ENCODE data around the gene DCAF4. TPM values are rescaled to one million over a fixed set of nuclear protein-coding genes. Genes with fewer than 3 reads are reported as not detected.

The DCAF4 gene
- total RNA-seq, 4 donors from 2014 or later, result 9.0 to 22.6 (median 19.8) TPM

DNA sequence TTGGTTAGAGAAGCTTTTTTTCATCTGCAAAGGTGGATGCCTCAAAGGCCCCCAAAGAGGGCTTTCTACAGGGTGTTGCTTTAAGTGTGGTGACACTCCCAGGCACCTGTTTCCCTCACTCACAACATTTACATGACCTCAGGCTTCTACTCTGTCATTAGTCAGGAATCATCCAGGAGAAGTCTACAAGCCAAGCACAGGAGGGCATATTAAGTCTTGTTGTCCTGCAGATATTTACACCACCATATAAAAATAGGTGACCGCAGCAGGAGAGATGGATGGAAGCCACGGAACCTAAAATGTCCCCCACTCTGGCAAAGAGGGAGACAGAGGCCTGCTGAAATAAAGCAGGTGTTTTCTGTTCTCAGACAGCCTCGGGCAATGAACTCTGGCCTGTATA lies 24.9 kb upstream of the DCAF4 start:
- no peak for ATAC-seq
- WGBS, 2 donors (ENCODE audit: low coverage in 1 of 2), result 100% methylated on average over 1 of the region's 3 CpGs; no CpG with 5 or more reads in 1 of the 2 donors
- Histone ChIP-seq H3K4me3 (no peak overlapping the region), H3K27ac (no peak overlapping the region), H3K27me3 (no peaks in the 10 kb centered on the region), H3K4me1 (no peaks in the 10 kb centered on the region), H3K9me3 (no peaks in the 10 kb centered on the region), H3K36me3 (no peaks in the 10 kb centered on the region)
- TF ChIP-seq, protein P1, sequence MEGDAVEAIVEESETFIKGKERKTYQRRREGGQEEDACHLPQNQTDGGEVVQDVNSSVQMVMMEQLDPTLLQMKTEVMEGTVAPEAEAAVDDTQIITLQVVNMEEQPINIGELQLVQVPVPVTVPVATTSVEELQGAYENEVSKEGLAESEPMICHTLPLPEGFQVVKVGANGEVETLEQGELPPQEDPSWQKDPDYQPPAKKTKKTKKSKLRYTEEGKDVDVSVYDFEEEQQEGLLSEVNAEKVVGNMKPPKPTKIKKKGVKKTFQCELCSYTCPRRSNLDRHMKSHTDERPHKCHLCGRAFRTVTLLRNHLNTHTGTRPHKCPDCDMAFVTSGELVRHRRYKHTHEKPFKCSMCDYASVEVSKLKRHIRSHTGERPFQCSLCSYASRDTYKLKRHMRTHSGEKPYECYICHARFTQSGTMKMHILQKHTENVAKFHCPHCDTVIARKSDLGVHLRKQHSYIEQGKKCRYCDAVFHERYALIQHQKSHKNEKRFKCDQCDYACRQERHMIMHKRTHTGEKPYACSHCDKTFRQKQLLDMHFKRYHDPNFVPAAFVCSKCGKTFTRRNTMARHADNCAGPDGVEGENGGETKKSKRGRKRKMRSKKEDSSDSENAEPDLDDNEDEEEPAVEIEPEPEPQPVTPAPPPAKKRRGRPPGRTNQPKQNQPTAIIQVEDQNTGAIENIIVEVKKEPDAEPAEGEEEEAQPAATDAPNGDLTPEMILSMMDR (IDR thresholded peaks at IDR 0.05), result no peak
- TF ChIP-seq POLR2A (IDR thresholded peaks at IDR 0.05) (no peak), POLR2AphosphoS5 (IDR thresholded peaks at IDR 0.05) (no peak), EP300 (IDR thresholded peaks at IDR 0.05) (no peak)

- 92% methylated on average over 5 of the region's 5 CpGs for WGBS, 2 donors (ENCODE audit: low coverage in 1 of 2)
- Histone ChIP-seq H3K27me3 (no peaks in the 10 kb centered on the region), H3K4me3 (no peak overlapping the region), H3K36me3 (no peaks in the 10 kb centered on the region), H3K27ac (no peak overlapping the region), H3K9me3 (no peaks in the 10 kb centered on the region), H3K4me1 (peaks cover 0 to 7% (median 0%) of the 10 kb centered on the region in 3 donors)
- no peak for ATAC-seq
- TF ChIP-seq, protein P1 (IDR thresholded peaks at IDR 0.05), result no peak
- TF ChIP-seq POLR2A (IDR thresholded peaks at IDR 0.05), result no peak
- no peak for TF ChIP-seq EP300 (IDR thresholded peaks at IDR 0.05)
- no peak for TF ChIP-seq POLR2AphosphoS5 (IDR thresholded peaks at IDR 0.05)
These were observed 23.3 kb upstream of the DCAF4 start for GRCh38 chr14:72902801-72903530.

- WGBS, 2 donors (ENCODE audit: low coverage in 1 of 2), result 67 to 100% methylated on average over 1 of the region's 1 CpG
These were observed 22.5 kb upstream of the DCAF4 start for GRCh38 chr14:72903716-72904115.

DNA sequence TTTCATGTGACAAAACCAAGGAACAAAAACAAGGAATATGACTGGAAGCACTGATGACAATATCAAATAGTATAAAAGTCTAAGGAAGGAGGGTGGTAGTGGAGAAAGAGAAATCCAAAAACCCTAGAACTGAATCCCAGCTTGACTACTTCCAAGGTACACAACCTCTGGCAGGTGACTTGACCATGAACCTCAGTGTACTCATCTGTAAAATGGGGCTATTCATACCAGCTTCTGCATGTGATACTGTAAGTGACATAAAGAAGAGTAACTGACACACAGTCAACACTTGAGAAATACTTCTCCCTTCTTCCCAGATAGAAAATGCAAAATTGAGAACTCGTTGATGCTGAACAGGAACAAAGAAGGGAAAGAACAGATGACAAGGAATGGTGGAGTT lies 22.0 kb upstream of the DCAF4 start:
- H3K4me3 ChIP-seq, result no peak overlapping the region
- H3K36me3 ChIP-seq, result no peaks in the 10 kb centered on the region
- H3K27ac ChIP-seq, result no peak overlapping the region
- peaks cover 0 to 19% (median 0%) of the 10 kb centered on the region in 3 donors for H3K4me1 ChIP-seq
- no peaks in the 10 kb centered on the region for H3K9me3 ChIP-seq
- TF ChIP-seq POLR2AphosphoS5 (IDR thresholded peaks at IDR 0.05) (no peak), POLR2A (IDR thresholded peaks at IDR 0.05) (no peak)
- 77% methylated on average over 1 of the region's 1 CpG; no CpG with 5 or more reads in 1 of the 2 donors for WGBS, 2 donors (ENCODE audit: low coverage in 1 of 2)
- no peak for ATAC-seq
- H3K27me3 ChIP-seq, result no peaks in the 10 kb centered on the region

More at GRCh38 chr14:72903716-72904115, 22.5 kb upstream of the DCAF4 start:
- Histone ChIP-seq H3K27ac (no peak overlapping the region), H3K36me3 (no peaks in the 10 kb centered on the region), H3K27me3 (no peaks in the 10 kb centered on the region), H3K4me3 (no peak overlapping the region), H3K4me1 (peaks cover 0 to 14% (median 0%) of the 10 kb centered on the region in 3 donors), H3K9me3 (no peaks in the 10 kb centered on the region)
- TF ChIP-seq, protein P1 (IDR thresholded peaks at IDR 0.05), result no peak
- TF ChIP-seq POLR2AphosphoS5 (IDR thresholded peaks at IDR 0.05), result no peak
- TF ChIP-seq EP300 (IDR thresholded peaks at IDR 0.05), result no peak
- TF ChIP-seq POLR2A (IDR thresholded peaks at IDR 0.05), result no peak
- no peak for ATAC-seq

DNA sequence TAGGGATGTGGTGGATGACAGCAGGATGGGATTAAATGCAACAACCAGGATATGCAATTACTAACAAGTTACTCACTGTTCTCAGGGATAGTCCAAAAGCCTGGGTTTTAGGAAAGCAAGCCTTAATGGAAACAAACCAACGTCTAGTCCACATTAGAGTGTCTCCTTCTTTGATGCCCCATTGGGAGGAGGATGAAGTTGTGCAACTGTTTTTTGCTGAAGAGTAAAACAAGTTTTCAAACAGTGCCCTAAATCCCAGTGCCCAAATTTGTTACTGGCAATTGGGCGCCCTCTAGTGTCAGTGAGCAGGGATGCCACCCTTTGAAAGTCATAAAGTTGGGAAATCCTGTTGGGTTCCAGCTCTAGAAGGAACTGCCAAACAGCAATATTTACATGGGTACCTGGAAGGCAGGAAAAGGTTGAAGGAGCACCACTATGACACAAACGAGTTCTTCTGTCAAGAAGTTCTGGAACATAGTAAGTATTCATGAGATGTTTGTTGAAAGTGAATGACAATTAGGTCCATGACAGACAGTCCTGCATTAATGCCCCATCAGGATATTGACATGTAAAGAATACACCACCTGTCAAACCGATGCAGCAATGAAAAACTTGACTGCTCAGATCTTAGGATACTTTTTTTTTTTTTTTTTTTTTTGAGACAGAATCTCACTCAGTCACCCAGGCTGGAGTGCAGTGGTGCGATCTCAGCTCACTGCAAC lies 21.3 kb upstream of the DCAF4 start:
- Histone ChIP-seq H3K36me3 (no peaks in the 10 kb centered on the region), H3K9me3 (no peaks in the 10 kb centered on the region), H3K27ac (no peak overlapping the region), H3K27me3 (no peaks in the 10 kb centered on the region), H3K4me1 (peaks cover 0 to 19% (median 0%) of the 10 kb centered on the region in 3 donors), H3K4me3 (no peak overlapping the region)
- 15 to 40% methylated on average over 3 to 4 of the region's 5 CpGs for WGBS, 2 donors (ENCODE audit: low coverage in 1 of 2)
- TF ChIP-seq, protein P1 (IDR thresholded peaks at IDR 0.05), result peak; percentile 90 to 94 (median 90)
- TF ChIP-seq EP300 (IDR thresholded peaks at IDR 0.05) (no peak), POLR2AphosphoS5 (IDR thresholded peaks at IDR 0.05) (peak; percentile 18), POLR2A (IDR thresholded peaks at IDR 0.05) (no peak)
- ATAC-seq, result peak; percentile 85

Measured in gastroesophageal sphincter (tissue), 4 donors.